Activated CD4-positive, alpha-beta T cell treated with anti-CD3 and anti-CD28 coated beads, Interleukin-2, amount 50 U/mL, for 1 hour (primary cell): Measurements from ENCODE around the gene STK33.

Experiments
- DNase-seq: peaks from one replicate; pipeline ENCODE4 v3.0.0-alpha.2; 2020

STK33 gene

GRCh38 chr11:8601376-8602133 is 7.5 kb upstream of the STK33 start:
- DNase-seq: no peak

GRCh38 chr11:8598506-8598905 is 4.5 kb upstream of the STK33 start:
- no peak for DNase-seq

- DNase-seq: no peak
Observed at GRCh38 chr11:8597182-8597581, 3.2 kb upstream of the STK33 start.

- DNase-seq: no peak
Observed at GRCh38 chr11:8596504-8597046, 2.5 kb upstream of the STK33 start.

DNA sequence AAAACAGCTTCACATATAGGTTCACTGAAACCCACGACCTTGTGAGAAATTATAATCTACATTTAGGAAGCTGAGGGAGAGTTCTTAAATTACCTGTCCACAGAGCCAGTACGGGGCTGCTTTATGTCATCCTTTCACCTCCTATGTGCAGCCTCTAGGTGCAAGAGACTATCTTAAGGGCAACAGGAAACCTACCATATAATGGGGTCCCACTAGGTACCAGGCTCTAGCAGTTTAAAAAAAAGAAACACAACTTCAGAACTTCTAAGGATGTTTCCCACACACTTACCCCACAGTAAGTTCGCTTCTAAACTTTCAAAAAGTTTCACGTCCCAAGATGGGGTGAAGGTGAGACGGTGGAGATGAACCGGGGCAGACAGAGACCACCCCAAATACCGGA is 573 bp downstream of the STK33 start:
- no peak for DNase-seq

DNA sequence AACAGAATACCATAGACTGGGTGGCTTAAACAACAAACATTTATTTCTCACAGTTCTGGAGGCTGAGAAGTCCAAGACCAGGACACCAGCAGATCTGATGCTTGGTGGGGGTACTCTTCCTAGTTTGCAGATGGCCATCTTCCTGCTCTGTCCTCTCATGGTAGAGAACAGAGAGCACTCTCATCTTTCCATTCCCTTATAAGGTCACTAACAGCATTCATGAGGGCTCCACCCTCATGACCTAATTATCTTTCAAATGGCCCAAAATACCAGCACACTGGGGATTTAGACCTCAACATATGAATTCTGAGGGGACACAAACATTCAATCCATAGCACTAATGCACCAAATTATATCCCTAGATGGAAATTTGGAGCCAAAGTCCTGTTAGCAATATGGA is 6.1 kb downstream of the STK33 start:
- no peak for DNase-seq

DNA sequence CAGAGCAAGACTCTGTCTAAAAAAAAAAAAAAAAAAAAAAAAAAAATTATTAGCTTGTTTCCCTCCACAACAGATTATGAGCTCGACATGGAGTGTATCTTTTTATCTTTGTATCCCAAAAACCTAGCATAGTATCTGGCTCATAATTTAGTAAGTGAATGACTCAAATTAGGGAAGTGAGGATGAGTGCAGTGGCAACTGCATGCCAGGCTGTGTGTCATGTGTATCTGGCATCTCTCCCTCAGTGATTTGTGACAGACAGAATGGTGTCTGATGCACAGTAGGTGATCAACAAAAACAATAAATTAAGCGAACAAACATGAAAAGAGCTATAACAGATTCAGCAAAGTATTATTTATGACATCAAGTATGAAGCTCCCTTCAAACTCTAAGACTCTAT is 7.2 kb downstream of the STK33 start:
- DNase-seq: no peak

DNA sequence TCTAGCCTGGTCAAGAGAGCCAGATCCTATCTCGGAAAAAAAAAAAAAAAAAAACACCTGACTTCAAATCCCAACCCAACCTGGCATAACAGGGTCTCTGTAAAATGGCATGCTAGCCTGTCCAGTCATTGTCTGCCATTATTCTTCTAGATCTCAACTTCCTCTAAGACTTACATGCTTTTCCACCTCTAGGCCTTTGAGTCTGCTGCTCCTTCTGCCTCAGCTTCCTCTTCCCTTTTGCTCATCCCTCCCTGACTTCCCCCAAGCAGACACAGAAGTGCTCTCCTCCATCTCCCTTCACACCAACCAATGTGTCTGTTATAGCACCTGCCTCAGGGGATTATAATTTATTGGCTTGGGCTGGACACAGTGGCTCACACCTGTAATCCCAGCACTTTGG is 7.8 kb downstream of the STK33 start:
- DNase-seq: no peak

DNA sequence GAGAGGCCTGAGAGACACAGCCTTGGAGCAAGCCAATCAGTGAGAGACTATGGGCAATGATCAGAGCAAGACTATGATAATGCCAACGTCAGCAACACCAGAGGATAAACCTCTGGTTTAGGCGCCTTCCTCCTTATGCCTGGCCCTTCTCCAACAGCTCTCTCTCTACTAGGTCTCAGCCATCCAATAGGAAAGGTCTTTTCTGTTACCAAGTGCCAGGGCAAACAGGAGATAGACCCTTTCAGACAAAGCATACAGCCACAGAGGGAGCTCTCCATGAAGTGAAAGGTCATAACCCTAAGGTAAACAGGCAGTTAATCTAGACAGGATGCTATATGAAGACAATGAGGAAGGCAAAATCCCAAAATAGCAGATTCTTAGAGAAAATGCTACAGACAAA is 9.5 kb downstream of the STK33 start:
- no peak for DNase-seq

- no peak for DNase-seq
Observed at GRCh38 chr11:8584082-8584481, 9.9 kb downstream of the STK33 start.

DNA sequence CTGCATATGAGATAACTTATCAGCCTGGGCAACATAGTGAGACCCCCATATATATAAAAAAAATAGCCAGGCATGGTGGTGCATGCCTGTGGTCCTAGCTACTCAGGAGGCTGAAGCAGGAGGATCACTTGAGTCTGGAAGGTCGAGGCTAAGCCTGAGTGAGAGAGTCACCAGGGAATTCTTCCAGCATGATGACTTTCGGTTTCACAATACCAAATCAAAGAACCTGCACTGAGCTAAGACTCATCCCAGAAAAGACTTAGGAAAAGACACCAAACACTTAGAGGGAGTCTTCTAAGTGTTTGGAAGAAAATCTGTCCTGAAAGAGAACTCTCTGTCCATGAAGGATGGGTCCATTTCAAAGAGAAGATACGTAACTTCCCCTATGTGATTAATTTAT is 12.7 kb downstream of the STK33 start:
- no peak for DNase-seq

- no peak for DNase-seq
Observed at GRCh38 chr11:8577791-8578581, 16.0 kb downstream of the STK33 start.

DNA sequence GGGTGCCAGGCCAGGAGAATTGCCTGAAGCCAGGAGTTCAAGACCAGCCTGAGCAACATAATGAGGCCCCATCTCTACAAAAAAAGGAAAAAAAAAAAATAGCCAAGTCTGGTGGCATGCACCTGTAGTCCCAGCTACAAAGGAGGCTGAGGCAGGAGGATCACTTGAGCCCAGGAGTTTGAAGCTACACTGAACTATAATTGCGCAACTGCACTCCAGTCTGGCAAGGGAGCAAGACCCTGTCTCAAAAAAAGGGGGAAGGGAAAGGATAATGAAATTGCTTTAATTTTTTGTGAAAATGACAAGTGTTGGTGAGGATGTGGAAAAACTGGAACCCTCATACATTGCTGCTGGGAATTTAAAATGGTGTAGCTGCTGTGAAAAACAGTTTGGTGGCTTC is 19.2 kb downstream of the STK33 start:
- DNase-seq: no peak

DNA sequence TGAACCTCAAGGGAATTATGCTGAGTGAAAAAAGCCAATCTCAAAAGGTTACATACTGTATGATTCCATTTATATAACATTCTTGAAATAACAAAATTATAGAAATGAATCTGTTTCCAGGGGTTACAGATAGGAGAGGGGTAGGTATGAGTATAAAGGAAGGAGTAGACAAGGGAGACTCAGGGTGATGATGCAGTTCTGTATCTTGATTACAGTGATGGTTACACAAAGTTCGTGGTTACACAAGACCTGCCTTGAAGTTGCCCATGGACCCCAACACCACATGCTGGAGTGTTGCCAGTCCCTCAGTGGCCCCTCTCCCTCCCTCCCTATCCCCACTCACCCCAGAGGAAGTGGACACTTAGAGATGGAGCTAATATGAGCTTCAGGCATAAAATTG is 20.3 kb downstream of the STK33 start:
- DNase-seq: no peak

- no peak for DNase-seq
Observed at GRCh38 chr11:8567602-8568198, 26.3 kb downstream of the STK33 start.

GRCh38 chr11:8566613-8567210 is 27.3 kb downstream of the STK33 start:
- no peak for DNase-seq

DNA sequence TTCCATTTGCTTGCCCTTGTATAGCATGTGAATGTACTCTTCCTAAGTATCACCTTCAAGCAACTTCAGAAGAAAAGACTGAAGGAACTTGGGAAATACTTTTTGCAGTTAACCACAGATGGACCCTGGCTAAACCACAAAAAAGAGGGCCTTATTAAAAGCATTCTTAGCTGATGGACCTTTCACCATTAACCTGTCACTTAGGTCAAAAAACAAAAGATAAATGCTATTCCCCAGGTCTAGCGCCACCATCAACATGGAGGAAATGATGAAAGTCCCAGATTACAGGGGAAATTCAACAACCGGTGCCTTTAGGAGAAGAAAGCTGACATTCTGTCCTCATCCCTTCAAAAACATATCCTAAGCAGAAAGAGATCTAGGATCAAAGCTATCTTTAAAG is 29.5 kb downstream of the STK33 start:
- no peak for DNase-seq

- DNase-seq: no peak
Observed at GRCh38 chr11:8561461-8561860, 32.6 kb downstream of the STK33 start.

DNA sequence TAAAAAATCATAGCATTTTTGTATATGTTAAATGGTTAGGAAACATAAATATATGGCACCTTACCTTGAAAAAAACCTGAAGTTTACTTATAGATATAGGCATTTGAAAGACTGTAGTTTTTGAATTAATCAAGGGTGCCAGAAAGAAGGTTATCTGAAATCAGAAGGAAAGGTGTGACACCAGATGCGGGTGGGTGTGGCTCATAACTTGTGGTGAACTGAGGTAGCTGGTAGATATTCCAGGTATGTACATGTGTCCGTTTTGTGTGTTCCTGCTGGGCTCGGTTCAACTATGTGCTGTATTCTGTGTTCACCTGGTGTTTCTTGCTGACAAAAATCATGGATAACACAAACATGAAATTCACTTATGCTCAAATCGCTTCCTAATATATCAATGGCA is 35.6 kb downstream of the STK33 start:
- no peak for DNase-seq

GRCh38 chr11:8545698-8546366 is 48.2 kb downstream of the STK33 start:
- no peak for DNase-seq

DNA sequence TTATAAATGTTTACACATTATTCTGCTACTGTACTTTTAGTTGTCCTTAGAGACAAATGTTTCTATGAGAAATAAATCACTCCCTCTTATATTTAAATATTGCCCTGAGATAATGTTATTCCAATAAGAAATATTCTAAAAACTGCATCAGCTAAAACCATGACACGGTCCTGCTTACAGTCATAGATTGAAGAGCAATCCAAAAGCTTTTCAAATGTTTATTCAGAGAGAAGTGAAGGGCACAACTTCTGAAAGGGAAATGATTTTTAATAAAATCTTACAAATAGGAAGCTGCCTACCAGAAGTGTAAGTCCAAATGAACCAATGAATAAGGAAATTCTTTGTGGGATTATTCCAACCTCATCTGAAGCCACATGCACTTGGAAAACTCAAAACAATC is 49.2 kb downstream of the STK33 start:
- no peak for DNase-seq

GRCh38 chr11:8543278-8543677 is 50.8 kb downstream of the STK33 start:
- no peak for DNase-seq

DNA sequence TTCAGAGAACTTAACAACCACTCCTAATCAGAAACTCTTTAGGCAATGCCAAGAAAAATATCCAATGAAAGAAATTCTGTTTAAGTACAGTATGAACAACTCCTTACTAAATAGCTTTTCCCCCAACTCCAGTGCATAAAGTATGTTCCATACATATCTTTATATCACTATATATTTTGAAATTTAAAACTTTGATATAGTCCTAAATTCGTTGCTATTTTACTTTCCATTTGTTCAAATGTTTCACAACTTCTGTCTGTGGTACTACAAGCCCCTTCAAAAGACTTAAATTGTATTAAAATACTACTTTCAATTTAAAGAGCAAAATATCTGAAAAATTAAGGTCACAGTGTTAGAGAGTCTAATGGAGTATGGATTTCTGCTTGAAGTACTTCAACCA is 52.6 kb downstream of the STK33 start:
- no peak for DNase-seq
